ENCODE data around the gene SCP2.
"Not testable (repeated sequence)": the region's sequence is repeated elsewhere in the genome, so short reads cannot be mapped to it uniquely, and the experiment has no call there.

The SCP2 gene

DNA sequence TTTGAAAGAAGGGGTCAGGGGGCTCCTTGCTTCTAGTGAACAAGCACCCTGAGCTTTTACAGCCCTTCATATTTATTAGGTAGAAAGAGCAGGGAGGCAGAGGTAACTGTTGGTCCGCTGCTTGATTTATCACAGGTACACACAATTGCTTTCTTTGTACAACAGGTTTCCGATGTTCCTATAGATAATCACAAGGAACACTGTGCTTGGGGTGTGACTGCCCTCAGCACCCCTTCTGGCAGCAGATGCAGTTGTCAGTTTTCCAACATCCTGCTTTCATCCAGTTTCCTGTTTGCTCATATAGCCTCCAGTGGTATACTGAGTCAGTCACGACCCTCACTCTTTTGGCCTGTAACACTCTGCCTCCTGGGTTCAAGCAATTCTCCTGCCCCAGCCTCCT is 40.6 kb downstream of the SCP2 start:
- DNase-seq, result no peak
- Histone ChIP-seq H3K4me1 (ENCODE audit: insufficient read depth, low read length) (no peaks in the 10 kb centered on the region), H3K27ac (ENCODE audit: low read length) (no peak overlapping the region), H3K4me2 (ENCODE audit: insufficient read depth, low read length) (no peak overlapping the region), H3K4me3 (ENCODE audit: low read depth in 1 of 2, low read length in 2 of 2) (no peak overlapping the region), H2AFZ (ENCODE audit: low read depth, low read length) (no peak overlapping the region), H3K9me3 (ENCODE audit: insufficient read depth, low read length, severe bottlenecking) (no peaks in the 10 kb centered on the region), H3K9ac (ENCODE audit: low read depth, low read length) (no peak overlapping the region), H3K79me2 (ENCODE audit: insufficient read depth, low read length) (no peaks in the 10 kb centered on the region), H4K20me1 (ENCODE audit: insufficient read depth, low read length) (no peaks in the 10 kb centered on the region), H3K27me3 (ENCODE audit: insufficient read depth, low read length, poor library complexity) (no peaks in the 10 kb centered on the region), H3K36me3 (ENCODE audit: insufficient read depth, low read length) (no peaks in the 10 kb centered on the region)
- TF ChIP-seq, protein P1, sequence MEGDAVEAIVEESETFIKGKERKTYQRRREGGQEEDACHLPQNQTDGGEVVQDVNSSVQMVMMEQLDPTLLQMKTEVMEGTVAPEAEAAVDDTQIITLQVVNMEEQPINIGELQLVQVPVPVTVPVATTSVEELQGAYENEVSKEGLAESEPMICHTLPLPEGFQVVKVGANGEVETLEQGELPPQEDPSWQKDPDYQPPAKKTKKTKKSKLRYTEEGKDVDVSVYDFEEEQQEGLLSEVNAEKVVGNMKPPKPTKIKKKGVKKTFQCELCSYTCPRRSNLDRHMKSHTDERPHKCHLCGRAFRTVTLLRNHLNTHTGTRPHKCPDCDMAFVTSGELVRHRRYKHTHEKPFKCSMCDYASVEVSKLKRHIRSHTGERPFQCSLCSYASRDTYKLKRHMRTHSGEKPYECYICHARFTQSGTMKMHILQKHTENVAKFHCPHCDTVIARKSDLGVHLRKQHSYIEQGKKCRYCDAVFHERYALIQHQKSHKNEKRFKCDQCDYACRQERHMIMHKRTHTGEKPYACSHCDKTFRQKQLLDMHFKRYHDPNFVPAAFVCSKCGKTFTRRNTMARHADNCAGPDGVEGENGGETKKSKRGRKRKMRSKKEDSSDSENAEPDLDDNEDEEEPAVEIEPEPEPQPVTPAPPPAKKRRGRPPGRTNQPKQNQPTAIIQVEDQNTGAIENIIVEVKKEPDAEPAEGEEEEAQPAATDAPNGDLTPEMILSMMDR (IDR thresholded peaks at IDR 0.05; ENCODE audit: borderline replicate concordance, extremely low read depth, low read length, poor library complexity, severe bottlenecking), result no peak
- no peak for TF ChIP-seq EZH2 (IDR thresholded peaks at IDR 0.05; ENCODE audit: borderline replicate concordance, low read depth, low read length, severe bottlenecking)
- ATAC-seq (ENCODE audit: insufficient read depth, low read depth), result no peak

DNA sequence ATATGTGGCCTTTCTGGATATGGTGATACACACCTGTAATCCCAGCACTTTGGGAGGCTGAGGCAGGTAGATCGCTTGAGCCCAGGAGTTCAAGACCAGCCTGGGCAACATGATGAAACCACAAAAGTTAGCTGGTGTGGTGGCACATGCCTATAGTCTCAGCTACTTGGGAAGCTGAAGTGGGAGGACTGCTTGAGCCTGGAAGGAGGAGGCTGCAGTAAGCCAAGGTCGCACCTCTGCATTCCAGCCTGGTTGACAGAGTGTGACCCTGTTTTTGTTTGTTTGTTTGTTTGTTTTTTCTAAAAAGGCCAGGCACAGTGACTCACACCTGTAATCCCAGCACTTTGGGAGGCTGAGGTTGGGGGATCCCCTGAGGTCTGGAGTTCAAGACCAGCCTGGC is 42.2 kb downstream of the SCP2 start:
- H3K4me3 ChIP-seq (ENCODE audit: low read depth in 1 of 2, low read length in 2 of 2); H3K4me2 ChIP-seq (ENCODE audit: insufficient read depth, low read length); H3K36me3 ChIP-seq (ENCODE audit: insufficient read depth, low read length); H3K9ac ChIP-seq (ENCODE audit: low read depth, low read length); ATAC-seq (ENCODE audit: insufficient read depth, low read depth); H3K9me3 ChIP-seq (ENCODE audit: insufficient read depth, low read length, severe bottlenecking); H3K27me3 ChIP-seq (ENCODE audit: insufficient read depth, low read length, poor library complexity); H3K4me1 ChIP-seq (ENCODE audit: insufficient read depth, low read length); H3K27ac ChIP-seq (ENCODE audit: low read length); H2AFZ ChIP-seq (ENCODE audit: low read depth, low read length); H3K79me2 ChIP-seq (ENCODE audit: insufficient read depth, low read length); H4K20me1 ChIP-seq (ENCODE audit: insufficient read depth, low read length); DNase-seq: not testable (repeated sequence)

DNA sequence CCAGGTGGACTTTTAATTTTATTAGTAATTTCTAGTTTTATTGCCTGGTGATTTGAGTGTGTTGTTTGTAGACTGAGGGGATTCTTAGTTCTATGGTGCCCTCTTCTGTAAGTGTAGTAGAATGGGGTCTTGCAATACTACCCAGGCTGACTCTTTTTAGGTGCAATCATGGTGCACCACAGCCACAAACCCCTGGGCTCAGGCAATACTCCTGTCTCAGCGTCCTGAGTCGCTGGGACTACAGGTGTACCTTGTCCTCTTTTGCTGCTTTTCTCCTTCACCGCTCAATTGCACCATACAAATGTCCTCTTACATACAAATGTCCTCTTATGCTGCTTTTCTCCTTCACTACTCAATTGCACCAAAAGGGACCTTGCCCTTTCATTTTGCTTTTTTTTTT is 43.1 kb downstream of the SCP2 start:
- ATAC-seq (ENCODE audit: insufficient read depth, low read depth), result peak; percentile 56; the same call in 2 of the 3 replicates
- TF ChIP-seq, protein P1 (IDR thresholded peaks at IDR 0.05; ENCODE audit: borderline replicate concordance, extremely low read depth, low read length, poor library complexity, severe bottlenecking), result peak; percentile 50
- no peak for TF ChIP-seq EZH2 (IDR thresholded peaks at IDR 0.05; ENCODE audit: borderline replicate concordance, low read depth, low read length, severe bottlenecking)
- H3K4me2 ChIP-seq (ENCODE audit: insufficient read depth, low read length), result no peak overlapping the region
- H3K79me2 ChIP-seq (ENCODE audit: insufficient read depth, low read length), result no peaks in the 10 kb centered on the region
- no peak overlapping the region for H3K27ac ChIP-seq (ENCODE audit: low read length)
- no peaks in the 10 kb centered on the region for H4K20me1 ChIP-seq (ENCODE audit: insufficient read depth, low read length)
- no peaks in the 10 kb centered on the region for H3K9me3 ChIP-seq (ENCODE audit: insufficient read depth, low read length, severe bottlenecking)
- no peak overlapping the region for H3K4me3 ChIP-seq (ENCODE audit: low read depth in 1 of 2, low read length in 2 of 2)
- no peaks in the 10 kb centered on the region for H3K36me3 ChIP-seq (ENCODE audit: insufficient read depth, low read length)
- no peak for DNase-seq
- no peaks in the 10 kb centered on the region for H3K4me1 ChIP-seq (ENCODE audit: insufficient read depth, low read length)
- no peaks in the 10 kb centered on the region for H3K27me3 ChIP-seq (ENCODE audit: insufficient read depth, low read length, poor library complexity)
- no peak overlapping the region for H3K9ac ChIP-seq (ENCODE audit: low read depth, low read length)
- H2AFZ ChIP-seq (ENCODE audit: low read depth, low read length), result no peak overlapping the region

DNA sequence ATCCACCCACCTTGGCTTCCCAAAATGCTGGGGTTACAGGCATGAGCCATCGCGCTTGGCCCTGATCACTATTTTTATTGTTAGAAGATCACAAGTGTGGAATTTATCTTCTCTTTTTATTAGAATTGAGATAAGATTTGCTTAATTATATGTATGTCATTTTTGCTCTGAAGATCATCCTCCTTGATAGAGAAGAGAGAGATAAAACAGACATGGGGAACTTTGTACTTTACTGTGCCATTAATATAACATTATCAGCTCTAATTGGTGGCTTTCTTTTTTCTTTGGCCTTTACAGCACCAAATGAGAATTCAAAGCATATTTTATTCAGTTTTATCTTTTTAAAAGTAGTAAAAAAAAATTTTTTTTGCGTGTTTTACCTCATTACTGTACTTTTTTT is 46.8 kb downstream of the SCP2 start:
- DNase-seq, result no peak
- H3K4me1 ChIP-seq (ENCODE audit: insufficient read depth, low read length), result no peaks in the 10 kb centered on the region
- TF ChIP-seq, protein P1 (IDR thresholded peaks at IDR 0.05; ENCODE audit: borderline replicate concordance, extremely low read depth, low read length, poor library complexity, severe bottlenecking), result no peak
- no peak for TF ChIP-seq EZH2 (IDR thresholded peaks at IDR 0.05; ENCODE audit: borderline replicate concordance, low read depth, low read length, severe bottlenecking)

More for the DNA sequence above, 46.8 kb downstream of the SCP2 start:
- Histone ChIP-seq H3K9me3 (ENCODE audit: insufficient read depth, low read length, severe bottlenecking) (no peaks in the 10 kb centered on the region), H3K36me3 (ENCODE audit: insufficient read depth, low read length) (no peaks in the 10 kb centered on the region), H2AFZ (ENCODE audit: low read depth, low read length) (no peak overlapping the region), H3K4me2 (ENCODE audit: insufficient read depth, low read length) (no peak overlapping the region), H3K27me3 (ENCODE audit: insufficient read depth, low read length, poor library complexity) (no peaks in the 10 kb centered on the region), H3K4me3 (ENCODE audit: low read depth in 1 of 2, low read length in 2 of 2) (no peak overlapping the region), H3K27ac (ENCODE audit: low read length) (no peak overlapping the region), H3K9ac (ENCODE audit: low read depth, low read length) (no peak overlapping the region), H4K20me1 (ENCODE audit: insufficient read depth, low read length) (no peaks in the 10 kb centered on the region), H3K79me2 (ENCODE audit: insufficient read depth, low read length) (no peaks in the 10 kb centered on the region)
- ATAC-seq (ENCODE audit: insufficient read depth, low read depth), result no peak

Data from DND-41 (cell line).